SHP77 (cell line): Measurements from ENCODE around the gene VSIG8.

Experiments
- DNase-seq, 2 experiments: peaks; one replicate each; lab custom pipeline; 2025; lab: John Stamatoyannopoulos, UW

The VSIG8 gene

DNA sequence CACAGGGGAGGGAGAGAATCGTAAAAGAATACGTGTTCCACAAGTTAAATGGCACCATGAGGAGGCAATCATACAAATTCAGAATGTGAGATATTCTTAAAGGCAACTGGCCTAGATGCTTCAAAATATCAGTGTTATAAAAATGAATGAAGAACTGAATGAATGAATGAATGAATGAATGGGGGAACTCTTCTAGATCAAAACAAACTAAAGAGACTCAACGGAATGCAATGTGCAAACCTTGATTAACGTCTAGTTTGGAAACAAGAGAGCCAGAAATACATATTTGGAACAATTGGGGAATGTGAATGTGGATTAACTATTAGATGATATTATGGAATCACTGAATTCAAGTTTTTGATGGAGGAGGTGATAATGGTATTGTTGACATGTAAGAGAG, 20.7 kb upstream of the VSIG8 start:
- DNase-seq = no peak

DNA sequence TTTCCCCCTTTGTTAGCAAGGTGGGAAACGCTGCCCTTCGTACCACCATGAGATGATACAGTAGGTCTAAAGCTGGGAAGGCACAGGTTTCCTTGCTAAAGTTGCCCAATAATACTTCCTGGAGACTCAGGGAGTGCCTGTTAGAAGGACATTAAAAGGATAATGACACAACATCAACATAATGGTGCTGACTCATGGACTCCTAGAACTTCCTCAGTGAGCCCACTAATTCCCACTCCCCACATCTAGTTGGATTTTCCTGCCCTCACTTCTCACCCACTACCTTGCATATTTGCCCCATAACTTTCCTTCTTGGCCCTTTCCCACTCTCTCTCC, 20.0 kb upstream of the VSIG8 start:
- DNase-seq = no peak

DNA sequence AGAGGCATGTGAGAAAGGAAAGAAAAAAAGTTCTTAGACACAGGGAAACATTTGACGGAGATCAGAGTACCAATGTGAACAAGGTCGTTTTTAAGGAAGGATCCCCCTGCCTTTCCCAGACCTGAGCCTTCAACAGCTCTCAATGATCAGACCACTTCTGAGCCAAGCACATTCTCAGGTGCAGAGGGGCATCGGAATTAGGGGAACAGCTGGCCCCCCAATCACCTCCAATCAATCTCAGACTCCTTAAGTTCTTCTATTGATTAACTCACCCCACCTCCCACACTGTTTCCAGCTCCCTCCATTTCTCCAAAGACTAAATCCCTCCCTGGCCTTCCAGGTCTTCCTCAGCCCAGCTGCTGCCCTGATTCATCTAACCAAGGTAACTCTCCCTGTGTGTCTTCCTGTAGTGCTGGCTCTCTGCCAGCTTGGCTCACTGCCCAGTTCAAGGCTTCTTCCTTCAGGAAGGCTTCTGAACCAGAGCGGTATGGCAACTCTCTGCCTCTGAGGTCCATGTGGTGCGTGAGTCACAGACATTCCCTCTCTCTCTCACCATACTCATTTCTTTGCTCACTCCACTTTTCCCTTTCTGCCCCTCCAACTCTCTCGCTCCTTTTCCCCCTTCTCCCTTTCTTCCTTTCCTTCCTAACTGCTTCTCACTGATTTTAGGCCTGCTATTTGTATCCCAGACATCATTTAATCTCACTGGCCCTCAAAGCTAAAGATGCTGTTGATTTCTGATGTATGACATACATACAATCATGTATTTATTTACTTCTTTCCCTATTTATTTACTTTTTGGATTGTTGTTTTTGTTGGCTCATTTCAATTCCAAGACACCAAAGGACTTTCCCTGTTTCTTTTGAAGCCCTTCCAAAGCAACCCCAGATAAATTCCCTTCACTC, 19.4 kb upstream of the VSIG8 start:
- peak; percentile 76 to 80 for DNase-seq

DNA sequence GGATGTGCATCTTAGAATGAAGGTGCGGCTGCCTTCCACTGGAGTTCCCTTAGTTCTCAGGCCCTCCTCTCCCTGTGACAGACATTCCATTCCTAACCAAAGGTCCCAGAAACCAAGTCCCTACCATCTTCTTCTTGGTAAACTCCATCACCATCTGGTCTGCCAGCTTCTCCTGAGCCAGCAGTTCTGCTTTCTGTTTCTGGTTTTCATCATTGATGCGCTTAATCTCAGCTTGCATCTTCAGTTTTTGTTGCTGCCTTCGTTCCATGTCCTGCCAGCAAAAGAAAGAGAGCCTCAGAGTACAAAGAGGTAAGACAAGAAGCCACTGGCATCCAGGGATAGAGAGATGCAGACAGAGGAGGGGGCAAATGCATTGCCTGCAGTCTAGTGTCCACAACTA, 18.0 kb upstream of the VSIG8 start:
- no peak for DNase-seq

DNA sequence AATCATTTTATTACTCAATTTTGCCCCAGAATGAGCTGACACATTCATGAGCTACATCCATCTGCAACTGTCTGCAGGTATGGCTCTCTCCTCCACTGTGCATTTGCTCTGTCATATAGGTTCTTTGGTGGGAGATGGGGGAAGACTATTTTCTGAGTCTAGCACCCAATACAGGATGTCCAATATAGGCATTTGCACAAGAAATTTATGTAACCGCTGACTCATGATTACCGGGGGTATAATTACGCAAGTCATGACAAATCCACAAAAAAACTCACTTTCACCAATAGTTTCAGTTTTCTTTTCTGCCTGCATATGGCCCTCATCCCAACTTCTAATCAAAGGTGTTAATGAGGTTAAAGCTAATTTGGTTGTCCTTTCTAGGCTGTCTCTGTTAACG, 17.5 kb upstream of the VSIG8 start:
- no peak for DNase-seq

DNA sequence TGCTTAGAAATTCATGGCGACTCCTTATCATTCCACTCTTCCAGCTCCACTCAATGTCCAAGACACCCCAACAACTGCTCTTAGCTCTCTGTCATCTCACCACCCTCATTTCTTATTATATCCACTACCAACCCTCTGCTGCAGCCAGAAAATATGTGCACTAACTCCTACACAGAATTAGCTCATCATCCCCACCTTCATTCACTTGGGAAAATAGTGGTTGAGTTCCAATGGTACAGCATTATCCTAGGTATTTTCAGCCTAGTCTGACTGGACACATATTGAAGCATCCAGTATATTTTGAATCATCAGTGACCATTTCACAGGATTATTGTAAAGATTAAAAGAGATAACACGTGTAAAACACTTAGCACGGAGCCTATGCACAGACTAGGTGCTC, 16.7 kb upstream of the VSIG8 start:
- DNase-seq = no peak

DNA sequence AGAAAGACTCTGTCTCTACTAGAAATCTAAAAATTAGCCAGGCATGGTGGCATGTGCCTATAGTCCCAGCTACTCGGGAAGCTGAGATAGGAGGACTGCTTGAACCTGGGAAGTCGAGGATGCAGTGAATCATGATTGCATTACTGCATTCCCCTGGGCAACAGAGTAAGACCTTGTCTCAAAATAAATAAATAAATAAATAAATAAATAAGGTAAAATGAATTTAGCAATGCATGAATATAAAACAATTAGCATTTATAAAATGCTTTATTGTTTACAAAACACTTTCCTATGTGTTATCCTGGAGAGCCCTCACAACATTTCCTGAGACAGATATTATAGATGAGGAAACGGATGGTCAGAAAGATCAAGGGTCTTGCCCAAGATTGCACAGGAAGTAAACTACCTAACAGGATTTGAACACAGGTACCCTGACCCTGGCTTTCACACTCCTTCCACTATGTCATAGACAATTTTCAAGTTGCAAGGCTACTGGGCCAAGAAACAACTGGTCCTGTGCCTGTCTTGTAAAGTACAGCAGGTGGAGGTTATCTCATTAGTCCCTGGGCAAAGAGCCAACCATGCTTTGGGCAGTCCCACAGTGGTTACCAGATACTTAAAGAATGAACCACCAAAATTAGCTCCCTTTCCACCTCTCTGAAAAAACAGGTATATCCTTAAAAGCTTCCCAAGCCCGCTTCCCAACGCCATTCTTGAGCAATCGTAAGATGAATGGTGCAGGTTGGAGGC, 15.4 kb upstream of the VSIG8 start:
- no peak for DNase-seq

DNA sequence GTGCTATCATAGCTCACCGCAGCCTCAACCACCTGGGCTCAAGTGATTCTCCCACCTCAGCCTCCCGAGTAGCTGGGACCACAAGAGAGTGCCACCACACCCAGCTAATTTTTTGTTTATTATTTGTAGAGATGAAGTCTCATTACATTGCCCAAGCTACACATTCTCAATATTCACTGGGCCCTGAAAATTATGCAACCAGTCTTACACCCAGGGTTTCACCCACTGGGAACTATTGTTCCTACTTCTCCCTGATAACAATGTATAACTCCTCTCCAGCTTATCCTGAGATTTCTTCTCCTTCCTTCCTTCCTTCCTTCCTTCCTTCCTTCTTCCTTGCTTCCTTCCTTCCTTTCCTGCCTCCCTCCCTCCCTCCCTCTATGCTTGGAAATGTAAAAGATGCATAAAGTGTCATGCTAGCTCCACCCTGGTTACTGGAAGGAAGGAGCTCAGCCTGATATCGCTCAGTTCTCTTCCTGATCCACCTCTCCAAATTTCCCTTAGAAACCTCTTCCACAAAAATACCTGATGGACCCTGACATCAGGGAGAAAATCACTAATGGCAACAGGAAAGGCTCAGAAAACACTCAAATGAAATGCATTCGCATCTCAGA, 11.2 kb upstream of the VSIG8 start:
- no peak for DNase-seq

DNA sequence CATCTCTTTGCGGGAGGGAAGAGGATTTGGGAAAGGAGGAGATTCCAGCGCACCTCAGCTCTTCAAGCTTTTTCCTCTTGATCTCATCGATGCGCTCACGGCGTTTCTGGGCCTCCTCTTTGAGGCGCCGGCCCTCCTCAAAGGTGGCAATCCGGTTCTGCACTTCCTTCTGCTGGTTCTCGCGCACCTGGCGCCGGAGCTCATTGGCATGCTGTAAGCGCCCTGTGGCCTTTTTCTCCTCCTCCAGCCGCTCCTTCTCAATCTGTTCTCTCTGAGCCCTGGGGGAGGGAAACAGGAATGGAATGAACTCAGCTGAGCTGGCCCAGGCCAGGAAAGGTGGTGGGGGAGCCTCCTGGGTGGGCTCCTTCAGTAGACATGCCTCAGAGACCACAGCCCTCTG, 10.4 kb upstream of the VSIG8 start:
- no peak for DNase-seq

DNA sequence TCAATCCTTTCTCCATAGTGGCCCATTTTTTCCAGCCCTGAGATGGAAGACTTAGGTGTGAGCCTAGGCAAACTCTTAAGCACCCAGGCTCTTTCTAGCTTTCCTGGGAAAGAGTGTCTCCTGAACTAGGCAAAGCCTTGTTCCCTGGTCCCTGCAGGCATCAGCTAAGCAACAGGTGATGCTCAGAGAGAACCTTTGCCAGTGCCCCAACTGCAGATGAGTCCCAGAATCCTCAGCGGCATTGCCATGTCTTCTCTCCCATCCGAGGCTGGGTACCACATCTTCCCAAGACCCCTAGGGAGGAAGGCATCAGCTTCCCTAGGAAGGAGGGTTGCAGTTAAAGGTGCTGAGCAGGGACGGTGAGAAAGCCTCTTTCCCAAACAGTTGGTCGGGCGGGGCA, 8.2 kb upstream of the VSIG8 start:
- DNase-seq = no peak

DNA sequence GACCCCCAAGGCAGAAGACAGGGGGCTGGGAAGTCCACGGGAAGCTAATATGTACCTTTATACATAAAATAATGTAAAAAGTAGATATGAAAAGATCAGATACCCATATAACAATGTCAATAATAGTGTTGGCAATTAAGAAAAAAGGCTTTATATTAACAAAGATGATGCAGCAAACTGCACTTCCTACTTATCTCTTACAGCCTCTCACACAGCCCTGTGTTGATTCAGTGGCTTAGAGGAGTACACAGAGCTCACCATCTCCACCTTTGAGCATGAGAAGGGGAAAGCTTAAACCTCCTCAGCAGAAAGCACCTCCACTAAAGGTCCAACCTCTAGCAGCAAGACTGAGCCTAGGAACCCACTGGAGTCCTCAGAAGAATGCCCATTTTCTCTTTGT, 7.2 kb upstream of the VSIG8 start:
- no peak for DNase-seq

DNA sequence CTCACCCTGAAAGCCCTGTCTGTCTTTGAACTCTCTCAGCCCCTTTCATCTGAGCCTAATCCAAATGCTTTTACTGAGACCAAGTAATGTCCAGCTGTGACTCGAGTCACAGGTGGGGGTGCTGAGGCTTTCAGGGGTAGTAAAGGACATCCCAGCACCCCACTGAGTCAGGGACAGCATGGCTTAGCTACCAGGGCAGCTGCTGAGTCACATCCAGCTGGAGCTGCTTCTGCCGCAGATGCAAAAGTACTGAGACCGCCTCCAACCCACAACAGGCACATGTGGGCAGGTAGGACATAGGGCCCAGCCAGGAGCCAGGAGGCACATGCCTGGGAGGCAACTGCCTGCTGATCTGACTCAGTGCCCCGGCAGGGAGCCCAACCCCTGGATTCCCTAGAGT, 6.7 kb upstream of the VSIG8 start:
- DNase-seq = peak in 1 of 2 experiments; percentile 52

DNA sequence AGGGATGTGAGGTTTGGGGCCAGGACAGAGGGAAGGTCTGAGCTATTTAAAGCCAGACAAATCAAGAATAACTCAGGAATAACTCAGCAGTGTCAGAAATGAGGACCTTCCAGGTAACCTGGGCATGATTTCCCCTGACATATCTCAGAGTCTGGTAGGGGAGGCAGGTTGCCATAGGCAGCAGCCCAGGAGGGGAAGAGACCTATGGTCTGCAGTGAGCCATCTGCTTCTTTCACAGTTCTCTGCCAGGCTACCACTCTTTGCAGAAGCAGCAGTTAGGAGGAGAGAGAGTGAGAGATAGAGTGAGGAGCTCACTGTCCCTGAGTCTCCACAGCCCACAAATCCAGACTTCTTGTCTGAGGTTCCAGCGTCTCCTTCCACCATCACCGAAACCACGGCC, 6.3 kb upstream of the VSIG8 start:
- DNase-seq = no peak

DNA sequence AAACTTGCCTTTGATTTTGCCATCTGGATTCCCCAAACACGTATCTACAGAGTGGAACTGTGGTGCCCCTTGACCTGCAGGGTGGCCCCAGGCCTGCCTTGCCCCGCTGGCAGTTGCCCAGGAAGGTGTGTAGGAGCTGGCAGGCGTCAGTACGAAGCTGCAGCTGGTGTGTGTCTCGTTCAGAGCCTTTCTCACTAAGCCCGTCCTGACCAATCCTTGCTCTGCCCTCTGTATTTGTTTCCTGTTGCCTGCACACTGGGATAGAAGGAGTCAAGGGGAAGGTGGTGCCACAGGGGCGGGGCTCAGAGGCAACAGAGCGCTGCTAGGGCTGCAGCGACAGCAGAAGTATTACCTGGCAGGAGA, 5.2 kb upstream of the VSIG8 start:
- peak; percentile 83 to 94 for DNase-seq

DNA sequence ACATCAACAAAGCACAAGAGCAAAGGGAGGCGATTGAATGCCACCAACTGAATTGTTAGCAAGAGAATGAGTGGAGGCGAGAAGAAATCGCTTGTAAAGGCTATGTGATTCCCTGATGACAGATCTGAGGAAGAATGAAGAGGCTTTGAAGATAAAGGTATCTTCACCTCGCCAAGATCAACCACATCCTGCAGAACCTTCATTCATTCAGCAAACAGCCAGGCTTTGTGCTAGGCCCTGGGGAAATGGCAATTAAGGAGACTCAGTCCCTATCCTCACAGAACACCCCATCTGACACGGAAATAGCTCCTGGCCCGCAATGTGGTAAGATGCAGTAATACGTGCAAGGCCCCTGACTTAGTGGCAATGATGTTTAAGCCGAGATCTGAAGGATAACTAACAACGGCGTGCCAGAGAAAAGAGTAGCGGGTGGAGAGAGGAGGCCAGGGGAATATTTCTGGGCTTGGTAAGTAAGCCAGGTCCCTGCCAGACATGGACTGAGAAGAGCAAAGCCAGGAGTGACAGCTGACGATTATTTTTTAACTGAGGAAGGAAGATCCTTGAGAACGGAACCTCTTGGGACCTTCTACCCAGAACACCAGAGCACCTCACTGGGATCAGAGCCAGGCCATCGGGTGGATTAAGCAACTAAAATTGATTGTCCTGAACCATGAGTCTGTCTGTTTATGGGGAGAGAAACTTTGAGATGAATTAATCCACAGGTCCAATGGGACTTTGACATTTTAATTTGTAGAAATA, 4.6 kb upstream of the VSIG8 start:
- DNase-seq = no peak

DNA sequence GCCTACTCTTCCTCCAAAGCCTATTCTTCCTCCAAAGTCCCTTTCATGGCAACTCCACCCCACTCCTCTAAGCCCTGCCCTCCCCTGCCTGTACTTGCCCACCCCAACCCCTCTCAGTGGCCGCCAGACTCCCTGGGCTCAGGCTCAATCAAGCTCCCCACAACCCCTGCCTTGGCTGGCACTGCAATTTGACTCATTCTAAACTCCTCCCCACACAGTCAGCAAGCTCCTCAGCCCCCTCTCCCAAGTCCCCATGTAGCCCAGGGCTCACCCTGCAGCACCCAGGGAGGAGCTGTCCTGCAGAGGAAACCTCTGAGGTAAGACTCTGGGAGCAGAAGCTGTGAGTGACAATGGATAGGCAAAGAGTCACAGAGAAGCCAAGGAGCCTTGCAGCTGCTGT, 3.6 kb upstream of the VSIG8 start:
- DNase-seq = no peak

DNA sequence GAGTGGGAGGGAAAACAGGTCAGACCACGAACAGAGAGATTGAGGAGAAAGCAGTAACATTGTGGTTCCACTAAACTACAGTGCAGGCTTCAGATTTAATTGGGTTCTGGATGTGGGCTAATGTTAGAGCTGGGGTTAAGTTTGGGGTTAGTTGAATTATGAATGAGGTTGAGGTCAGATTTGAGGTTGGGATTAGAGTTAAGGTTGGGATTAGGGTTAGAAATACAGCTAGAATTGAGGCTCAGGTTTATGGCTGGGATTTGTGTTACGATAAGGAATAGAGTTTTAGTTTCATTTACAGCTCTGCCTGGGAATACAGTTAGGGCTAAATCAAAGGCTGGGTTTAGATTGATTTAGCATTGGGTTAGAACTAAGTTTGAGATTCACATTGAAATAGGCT, 1.8 kb upstream of the VSIG8 start:
- DNase-seq = no peak

DNA sequence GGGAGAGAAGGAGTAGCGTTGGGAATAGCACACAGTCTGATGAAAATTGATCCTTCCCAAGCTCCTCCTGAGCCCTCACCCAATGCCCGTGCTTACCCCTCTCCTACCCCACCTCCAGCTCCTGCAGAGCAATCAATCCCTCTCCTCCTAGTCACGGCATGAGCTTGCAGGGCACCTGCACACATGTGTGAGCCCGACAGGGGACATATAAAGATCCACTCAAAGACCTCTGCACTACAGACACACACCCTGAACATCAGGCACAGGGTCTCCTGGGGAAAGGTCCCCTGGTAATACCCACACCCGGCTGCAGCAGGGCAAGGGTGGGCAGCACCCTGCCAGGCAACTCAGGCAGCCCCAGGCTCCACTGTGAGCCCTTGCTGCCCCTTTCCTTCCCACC, 426 bp downstream of the VSIG8 start:
- DNase-seq = no peak

DNA sequence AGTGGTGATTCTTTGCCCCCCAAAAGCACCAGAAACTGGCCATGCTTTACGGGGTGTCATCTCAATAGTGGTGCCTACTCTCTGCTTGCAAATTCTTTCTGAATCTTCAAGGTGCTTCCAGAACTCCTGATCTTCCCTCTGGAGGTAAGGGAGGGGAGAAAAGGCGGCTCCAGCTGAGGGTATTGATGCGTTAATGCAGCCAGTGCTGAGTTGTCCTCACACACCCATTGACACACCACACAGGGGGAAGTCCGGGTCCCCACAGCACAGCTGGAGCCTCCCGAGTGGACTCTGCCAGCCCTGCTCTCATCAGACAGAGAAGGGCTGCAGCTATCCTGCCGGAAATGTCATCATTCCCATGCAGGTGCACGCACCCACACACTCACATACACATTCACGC, 1.2 kb downstream of the VSIG8 start:
- DNase-seq = no peak

DNA sequence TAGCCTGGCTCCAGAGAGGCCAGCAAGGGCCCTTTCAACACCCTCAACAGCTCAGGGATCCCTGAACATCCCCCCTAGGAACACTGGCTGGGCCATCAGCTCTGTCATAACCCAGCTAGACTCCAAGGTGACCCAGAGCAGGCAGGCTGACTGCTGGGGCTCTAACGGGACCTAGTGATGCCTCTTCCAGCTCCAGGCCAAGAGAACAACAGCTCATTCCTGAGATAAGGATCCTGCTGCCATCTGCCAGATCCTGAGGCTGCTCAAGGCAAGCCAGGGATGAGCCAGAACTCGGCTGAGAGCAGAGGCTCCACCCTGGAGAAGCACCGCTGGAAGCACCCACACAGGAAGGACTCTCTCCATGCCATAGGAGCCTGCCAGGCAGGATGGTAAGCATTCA, 2.0 kb downstream of the VSIG8 start:
- DNase-seq = no peak

DNA sequence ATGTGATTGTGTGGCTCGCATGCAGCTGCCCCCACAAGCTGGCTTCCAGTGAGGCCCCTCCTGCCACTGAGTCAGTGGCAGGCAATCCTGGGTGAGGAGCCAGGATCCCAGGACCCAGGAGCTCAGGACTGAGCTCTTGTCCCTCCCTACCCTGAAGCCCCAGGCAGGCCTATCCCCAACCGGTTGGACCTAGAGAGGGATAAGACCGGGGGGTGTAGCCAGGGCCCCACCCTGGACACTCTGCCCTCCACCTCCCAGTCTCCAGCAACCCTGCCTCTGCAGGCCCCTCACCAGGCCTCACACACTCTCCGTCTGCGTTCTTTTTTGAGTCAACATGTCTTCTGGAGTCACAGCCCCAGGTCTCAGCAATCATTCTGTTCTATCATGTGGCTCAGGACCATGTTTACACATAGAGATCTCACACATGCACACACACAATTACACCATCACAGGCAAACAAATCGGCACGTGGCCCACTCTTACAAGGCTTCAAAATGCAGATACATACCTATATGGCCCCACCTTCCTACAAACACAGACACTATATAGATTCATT, 2.6 kb downstream of the VSIG8 start:
- no peak for DNase-seq

DNA sequence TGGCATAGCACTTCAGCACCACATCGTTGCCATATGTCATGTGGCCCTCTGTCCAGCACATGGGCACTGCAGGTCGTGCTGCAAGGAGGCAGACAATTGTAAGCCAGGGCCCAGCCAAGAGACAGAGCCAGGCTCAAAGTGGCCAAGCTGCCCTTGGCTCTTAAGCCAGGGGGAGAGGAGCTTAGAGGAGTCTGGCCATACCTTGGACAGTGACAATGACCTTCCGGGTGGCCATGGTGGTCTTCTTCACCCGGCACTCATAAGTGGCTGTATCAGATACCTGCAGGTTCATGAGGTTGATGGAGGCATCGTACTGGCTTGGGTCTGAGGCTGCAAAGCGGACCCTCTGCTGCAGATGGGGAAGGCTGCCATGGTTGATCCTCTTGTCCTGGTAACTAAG, 4.6 kb downstream of the VSIG8 start:
- no peak for DNase-seq
